HG03520 (cell line): ENCODE data around the gene MYO3B.
A peak's percentile ranks its signal among the peaks of the same experiment; 100 is the strongest.

ENCODE experiments used
- ATAC-seq: cut with Tn5 transposase; IDR thresholded peaks from one replicate; pipeline ENCODE4 v1.9.1; 2021; ENCODE audit warnings: mild to moderate bottlenecking, moderate library complexity; ENCODE audit not compliant: unreplicated experiment

The MYO3B gene

GRCh38 chr2:170501421-170502043 is 323.6 kb downstream of the MYO3B start:
- no peak for ATAC-seq

- no peak for ATAC-seq
Measured at GRCh38 chr2:170502361-170503130, 324.6 kb downstream of the MYO3B start.

GRCh38 chr2:170503563-170503962 is 325.6 kb downstream of the MYO3B start:
- no peak for ATAC-seq

- no peak for ATAC-seq
Measured at GRCh38 chr2:170503971-170504809, 326.2 kb downstream of the MYO3B start.

GRCh38 chr2:170504810-170505145 is 326.8 kb downstream of the MYO3B start:
- no peak for ATAC-seq

GRCh38 chr2:170505631-170506275 is 327.8 kb downstream of the MYO3B start:
- ATAC-seq, result no peak

GRCh38 chr2:170509452-170510193 is 331.7 kb downstream of the MYO3B start:
- ATAC-seq, result no peak

GRCh38 chr2:170512266-170512665 is 334.3 kb downstream of the MYO3B start:
- ATAC-seq, result no peak

GRCh38 chr2:170514140-170514539 is 336.2 kb downstream of the MYO3B start:
- ATAC-seq, result no peak

GRCh38 chr2:170517538-170517937 is 339.6 kb downstream of the MYO3B start:
- no peak for ATAC-seq

- ATAC-seq, result no peak
Measured at GRCh38 chr2:170518911-170519310, 341.0 kb downstream of the MYO3B start.

GRCh38 chr2:170521299-170521698 is 343.4 kb downstream of the MYO3B start:
- ATAC-seq, result no peak

GRCh38 chr2:170523506-170523905 is 345.6 kb downstream of the MYO3B start:
- no peak for ATAC-seq

GRCh38 chr2:170524828-170525565 is 347.1 kb downstream of the MYO3B start:
- peak; percentile 57 for ATAC-seq

GRCh38 chr2:170525566-170525900 is 347.6 kb downstream of the MYO3B start:
- ATAC-seq, result no peak

- ATAC-seq, result no peak
Measured at GRCh38 chr2:170530284-170530745, 352.4 kb downstream of the MYO3B start.

GRCh38 chr2:170530803-170531564 is 353.0 kb downstream of the MYO3B start:
- ATAC-seq, result no peak

GRCh38 chr2:170531876-170532275 is 353.9 kb downstream of the MYO3B start:
- ATAC-seq, result no peak

- ATAC-seq, result no peak
Measured at GRCh38 chr2:170533156-170533555, 355.2 kb downstream of the MYO3B start.
